ENCODE data around the gene MLH1. TPM values are rescaled to one million over a fixed set of nuclear protein-coding genes. Genes with fewer than 3 reads are reported as not detected.

MLH1 gene
- total RNA-seq, 2 donors from 2014 or later, result 17.5 to 36.5 TPM

- no peaks in the 10 kb centered on the region for H3K4me1 ChIP-seq
- no peak overlapping the region for H3K9ac ChIP-seq (ENCODE audit: low read depth in 2 of 2, low read length in 2 of 2)
- intact Hi-C loops (cut with DNase I), result loop anchor here (5.0 kb wide), 1 partner anchor 192 kb away; no protein-coding TSS in a partner anchor
- no peaks in the 10 kb centered on the region for H3K36me3 ChIP-seq
- H3K27me3 ChIP-seq, result no peaks in the 10 kb centered on the region
- no peak overlapping the region for H3K27ac ChIP-seq
- no peaks in the 10 kb centered on the region for H3K9me3 ChIP-seq
- DNase-seq, result no peak
- no peak overlapping the region for H3K4me3 ChIP-seq
- TF ChIP-seq CTCF (IDR thresholded peaks at IDR 0.05), result no peak
These were observed 31.6 kb downstream of the MLH1 start for GRCh38 chr3:37024820-37025405.

- intact Hi-C loops (cut with DNase I), result no loop called here
- no peak for DNase-seq
- Histone ChIP-seq H3K9ac (ENCODE audit: low read depth in 2 of 2, low read length in 2 of 2) (no peak overlapping the region), H3K27me3 (no peaks in the 10 kb centered on the region), H3K36me3 (peaks cover 4% of the 10 kb centered on the region), H3K27ac (no peak overlapping the region), H3K4me1 (no peaks in the 10 kb centered on the region), H3K9me3 (no peaks in the 10 kb centered on the region), H3K4me3 (no peak overlapping the region)
- no peak for TF ChIP-seq CTCF (IDR thresholded peaks at IDR 0.05)
These were observed 32.4 kb downstream of the MLH1 start for GRCh38 chr3:37025561-37026335.

GRCh38 chr3:37026851-37027250 is 33.5 kb downstream of the MLH1 start:
- Histone ChIP-seq H3K27me3 (no peaks in the 10 kb centered on the region), H3K9ac (ENCODE audit: low read depth in 2 of 2, low read length in 2 of 2) (no peak overlapping the region), H3K9me3 (no peaks in the 10 kb centered on the region), H3K36me3 (peaks cover 4% of the 10 kb centered on the region), H3K4me3 (no peak overlapping the region), H3K27ac (no peak overlapping the region), H3K4me1 (no peaks in the 10 kb centered on the region)
- no peak for TF ChIP-seq CTCF (IDR thresholded peaks at IDR 0.05)
- DNase-seq, result no peak
- intact Hi-C loops (cut with DNase I), result no loop called here

DNA sequence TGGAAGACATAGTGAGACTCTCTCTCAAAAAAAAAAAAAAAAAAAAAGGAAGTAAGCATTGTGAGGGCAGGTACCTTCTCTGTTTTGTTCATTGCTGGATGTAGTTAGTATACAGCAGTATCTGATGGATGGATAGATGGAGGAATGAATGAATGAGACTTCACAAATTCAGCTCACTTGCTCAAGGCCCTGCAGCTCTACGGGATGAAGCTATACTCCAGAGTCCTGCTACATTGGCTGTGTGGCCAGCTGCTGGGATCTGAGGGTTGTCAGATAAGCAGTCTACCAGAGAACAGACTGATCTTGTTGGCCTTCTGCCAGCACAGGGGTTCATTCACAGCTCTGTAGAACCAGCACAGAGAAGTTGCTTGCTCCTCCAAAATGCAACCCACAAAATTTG is 35.0 kb downstream of the MLH1 start:
- Histone ChIP-seq H3K4me3 (no peak overlapping the region), H3K27me3 (no peaks in the 10 kb centered on the region), H3K27ac (no peak overlapping the region), H3K9me3 (no peaks in the 10 kb centered on the region), H3K4me1 (no peaks in the 10 kb centered on the region), H3K36me3 (peaks cover 4% of the 10 kb centered on the region), H3K9ac (ENCODE audit: low read depth in 2 of 2, low read length in 2 of 2) (no peak overlapping the region)
- TF ChIP-seq CTCF (IDR thresholded peaks at IDR 0.05), result no peak
- intact Hi-C loops (cut with DNase I), result no loop called here
- DNase-seq, result no peak

DNA sequence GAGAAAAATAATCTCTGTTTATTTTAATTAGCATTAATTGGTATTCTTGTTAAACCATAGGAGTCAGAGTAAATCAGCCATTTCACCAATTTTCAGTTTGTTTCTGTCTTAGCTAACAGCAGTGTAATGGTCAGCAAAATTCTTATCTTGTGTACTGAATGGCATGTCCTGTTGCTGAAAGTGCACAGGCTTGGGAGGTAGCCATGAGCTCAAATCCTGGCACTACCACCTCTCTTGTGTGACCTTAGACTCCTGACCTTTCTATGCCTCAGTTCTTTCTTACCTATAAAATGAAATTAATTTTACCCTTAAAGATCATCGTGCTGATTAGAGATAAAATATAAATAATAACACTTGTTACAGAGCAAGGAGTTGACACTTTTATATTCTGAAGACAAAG is 35.8 kb downstream of the MLH1 start:
- Histone ChIP-seq H3K27ac (no peak overlapping the region), H3K4me3 (no peak overlapping the region), H3K27me3 (no peaks in the 10 kb centered on the region), H3K4me1 (no peaks in the 10 kb centered on the region), H3K9me3 (no peaks in the 10 kb centered on the region), H3K9ac (ENCODE audit: low read depth in 2 of 2, low read length in 2 of 2) (no peak overlapping the region), H3K36me3 (peaks cover 4% of the 10 kb centered on the region)
- DNase-seq, result no peak
- TF ChIP-seq CTCF (IDR thresholded peaks at IDR 0.05), result no peak
- intact Hi-C loops (cut with DNase I), result no loop called here
